SK-N-SH (cell line): ENCODE results near the gene SMAD3. TPM values are rescaled to one million over a fixed set of nuclear protein-coding genes. Genes with fewer than 3 reads are reported as not detected.

ENCODE experiments used
- CTCF ChIA-PET: fragments of 300-600, 350-600 bp; formaldehyde crosslinking; extraction: SDS; loops from one replicate; lab custom pipeline; 2021; lab: Yijun Ruan, JAX
- POLR2A ChIA-PET: fragments of 350-600 bp; sonication (Branson Sonifier 250); formaldehyde crosslinking; extraction: SDS; loops from one replicate; lab custom pipeline; 2020; ENCODE audit warnings: antibody characterized with exemption, inconsistent platforms; lab: Yijun Ruan, JAX
- DNase-seq: peaks from one replicate; pipeline ENCODE4 v3.0.0; 2012
- H2AFZ ChIP-seq: fragments of 200-600 bp; sonication (generic); 2 replicates; pipeline ENCODE4 v1.8.1; 2016; ENCODE audit warnings: antibody characterized with exemption, mild to moderate bottlenecking, low read depth
- H3F3A ChIP-seq: fragments of 200-600 bp; sonication (generic); replicated peaks from 2 replicates; pipeline ENCODE3; 2016; ENCODE audit warnings: antibody characterized with exemption, mild to moderate bottlenecking; ENCODE audit not compliant: insufficient read depth
- H3K27ac ChIP-seq, 2 experiments: fragments of 200-500 bp in 1 of 2; fragments of 200-600 bp in 1 of 2; sonication (Bioruptor generic) in 1 of 2; sonication (generic), shearing (Covaris generic) in 1 of 2; 2 replicates each; pipeline versions ENCODE4 v1.5.1 to v1.6.1; 2014 to 2016; ENCODE audit warnings: low read depth in 2 of 2, inconsistent platforms in 1 of 2, low read length in 1 of 2, mild to moderate bottlenecking in 1 of 2, mixed read lengths in 1 of 2
- H3K27me3 ChIP-seq: fragments of 200-600 bp; sonication (generic), shearing (Covaris generic); 2 replicates; pipeline ENCODE4 v1.6.1; 2016; ENCODE audit warnings: mixed run types; ENCODE audit not compliant: insufficient read depth
- H3K36me3 ChIP-seq, 2 experiments: fragments of 200-500 bp in 1 of 2; fragments of 200-600 bp in 1 of 2; sonication (Bioruptor generic) in 1 of 2; sonication (generic) in 1 of 2; replicated peaks in 1 of 2; 2 replicates each; pipeline versions ENCODE3 to v1.5.1; 2014 to 2016; ENCODE audit warnings: low read length in 1 of 2, mild to moderate bottlenecking in 1 of 2; ENCODE audit not compliant: insufficient read depth in 2 of 2, control insufficient read depth in 1 of 2
- H3K4me1 ChIP-seq, 2 experiments: fragments of 200-500 bp in 1 of 2; fragments of 200-600 bp in 1 of 2; sonication (Bioruptor generic) in 1 of 2; sonication (generic), shearing (Covaris generic) in 1 of 2; 2 replicates each; pipeline versions ENCODE4 v1.5.1 to v1.6.1; 2014 to 2016; ENCODE audit warnings: low read depth in 1 of 2, low read length in 1 of 2, mixed run types in 1 of 2; ENCODE audit not compliant: insufficient read depth in 2 of 2, control insufficient read depth in 1 of 2
- H3K4me2 ChIP-seq: fragments of 200-600 bp; sonication (generic), shearing (Covaris generic); 2 replicates; pipeline ENCODE4 v1.6.1; 2017; ENCODE audit warnings: mixed run types
- H3K4me3 ChIP-seq, 2 experiments: fragments of 200-500 bp in 1 of 2; fragments of 200-600 bp in 1 of 2; sonication (Bioruptor generic) in 1 of 2; sonication (generic), shearing (Covaris generic) in 1 of 2; 2 replicates each; pipeline versions ENCODE4 v1.5.1 to v1.8.1; 2014 to 2016; ENCODE audit warnings: low read depth in 2 of 2, inconsistent platforms in 1 of 2, low read length in 1 of 2, mild to moderate bottlenecking in 1 of 2, mixed read lengths in 1 of 2, moderate library complexity in 1 of 2
- H3K79me2 ChIP-seq: fragments of 200-600 bp; sonication (generic); 2 replicates; pipeline ENCODE4 v1.8.1; 2017; ENCODE audit warnings: mild to moderate bottlenecking; ENCODE audit not compliant: insufficient read depth
- H3K9ac ChIP-seq: fragments of 200-600 bp; sonication (generic); 2 replicates; pipeline ENCODE4 v1.6.1; 2017; ENCODE audit warnings: mixed run types
- H3K9me2 ChIP-seq: fragments of 200-600 bp; sonication (generic); 2 replicates; pipeline ENCODE4 v1.6.1; 2017; ENCODE audit warnings: mixed run types
- H3K9me3 ChIP-seq: fragments of 200-600 bp; sonication (generic); 2 replicates; pipeline ENCODE4 v1.6.1; 2017; ENCODE audit warnings: mixed run types, mild to moderate bottlenecking, moderate library complexity
- H4K20me1 ChIP-seq: fragments of 200-600 bp; sonication (generic); 2 replicates; pipeline ENCODE4 v1.6.1; 2017; ENCODE audit warnings: mild to moderate bottlenecking, mixed run types; ENCODE audit not compliant: insufficient read depth
- CTCF ChIP-seq: fragments of 200-600 bp; sonication (generic); IDR thresholded peaks from 2 replicates; pipeline ENCODE4 v1.6.1; 2017; ENCODE audit warnings: antibody characterized with exemption, mild to moderate bottlenecking, moderate library complexity
- ELF1 ChIP-seq: IDR thresholded peaks from 2 replicates; pipeline ENCODE4 v1.4.0; 2012
- EP300 ChIP-seq, 2 experiments: IDR thresholded peaks; 2 replicates each; pipeline versions ENCODE4 v1.4.0 to v1.6.1; 2012; ENCODE audit warnings: borderline replicate concordance in 1 of 2, low read depth in 1 of 2, low read length in 1 of 2
- EZH2phosphoT487 ChIP-seq: fragments of 200-600 bp; sonication (generic); IDR thresholded peaks from 2 replicates; pipeline ENCODE4 v1.6.1; 2017; ENCODE audit warnings: low read depth, mixed run types, mild to moderate bottlenecking, antibody characterized with exemption, moderate library complexity, borderline replicate concordance
- FOSL2 ChIP-seq: IDR thresholded peaks from 2 replicates; pipeline ENCODE4 v1.4.0; 2012; ENCODE audit warnings: low read depth, mild to moderate bottlenecking, moderate library complexity, borderline replicate concordance
- FOXJ3 ChIP-seq: sonication (generic); formaldehyde crosslinking; IDR thresholded peaks from 2 replicates; pipeline ENCODE4 v1.5.1; 2020; ENCODE audit warnings: mild to moderate bottlenecking, missing genetic modification reagents
- JUND ChIP-seq: IDR thresholded peaks from 2 replicates; pipeline ENCODE4 v1.4.0; 2012
- NFIC ChIP-seq: IDR thresholded peaks from 2 replicates; pipeline ENCODE4 v1.4.0; 2012; ENCODE audit warnings: borderline replicate concordance
- POLR2AphosphoS5 ChIP-seq: IDR thresholded peaks from 2 replicates; pipeline ENCODE4 v1.6.1; 2012; ENCODE audit warnings: low read depth, low read length
- RAD21 ChIP-seq: IDR thresholded peaks from 2 replicates; pipeline ENCODE4 v1.6.1; 2012; ENCODE audit warnings: mild to moderate bottlenecking, low read length
- REST ChIP-seq: IDR thresholded peaks from 2 replicates; pipeline ENCODE4 v1.6.1; 2012; ENCODE audit warnings: mild to moderate bottlenecking, low read depth, low read length, moderate library complexity
- RFX5 ChIP-seq: IDR thresholded peaks from 2 replicates; pipeline ENCODE4 v1.6.1; 2012; ENCODE audit warnings: mild to moderate bottlenecking, improper control_type of control experiment, low read length
- SIN3A ChIP-seq: IDR thresholded peaks from 2 replicates; pipeline ENCODE4 v1.6.1; 2012; ENCODE audit warnings: low read depth, mild to moderate bottlenecking, low read length, moderate library complexity, borderline replicate concordance
- SMC3 ChIP-seq: IDR thresholded peaks from 2 replicates; pipeline ENCODE4 v1.6.1; 2012; ENCODE audit warnings: low read depth, low read length, improper control_type of control experiment
- TAF1 ChIP-seq: IDR thresholded peaks from 2 replicates; pipeline ENCODE4 v1.6.1; 2012; ENCODE audit warnings: low read depth, mild to moderate bottlenecking, low read length, moderate library complexity, borderline replicate concordance
- TCF12 ChIP-seq: IDR thresholded peaks from 2 replicates; pipeline ENCODE4 v1.4.0; 2012
- TEAD4 ChIP-seq: IDR thresholded peaks from 2 replicates; pipeline ENCODE4 v1.4.0; 2012; ENCODE audit warnings: mild to moderate bottlenecking, borderline replicate concordance; ENCODE audit not compliant: insufficient read depth
- USF2 ChIP-seq: fragments of 150-350 bp; IDR thresholded peaks from 2 replicates; pipeline ENCODE4 v1.6.1; 2017; ENCODE audit warnings: antibody characterized with exemption, low read length, low read depth, borderline replicate concordance
- WGBS: methylation state at CpG from one replicate; pipeline ENCODE4 v1.1.6; 2017; ENCODE audit warnings: low lambda C conversion rate; 5-methylcytosine and 5-hydroxymethylcytosine counted together
- polyA plus RNA-seq, 3 experiments: library from polyadenylated mRNA; depleted of rRNA; stranded (reverse); fragments of >200 nt; gene quantifications; 2 replicates each; pipeline ENCODE4 v1.2.3, GENCODE V29; 2012
- TF ChIP-seq, protein P1 (sequence below): IDR thresholded peaks from 2 replicates; pipeline ENCODE4 v1.4.0; 2012; ENCODE audit warnings: low read depth

The SMAD3 gene
- polyA plus RNA-seq, 1 of the 3 experiments (the other 2 are of a cell fraction) = 19.5 TPM

- Histone ChIP-seq H4K20me1 (peaks cover 16% of the 10 kb centered on the region), H3K4me3 (no peak overlapping the region), H3K27ac (peak overlapping the region; percentile 43 to 57), H3K9me2 (no peaks in the 10 kb centered on the region), H3K27me3 (no peaks in the 10 kb centered on the region), H3K9me3 (no peaks in the 10 kb centered on the region), H3K36me3 (peaks cover 0 to 5% of the 10 kb centered on the region in 2 experiments), H3K4me1 (peaks cover 19 to 23% of the 10 kb centered on the region in 2 experiments; a peak in 3 of 4 replicates)
- ChIA-PET CTCF (no interaction called here), POLR2A (interaction anchor here (1.1 kb wide), 1 partner anchor 95 kb away, joined by 3 read pairs; no protein-coding TSS in a partner anchor)
- 85% methylated on average over 8 of the region's 8 CpGs for WGBS
- DNase-seq = no peak
- TF ChIP-seq RFX5 (no peak), REST (no peak), JUND (no peak), NFIC (no peak), POLR2AphosphoS5 (no peak), ELF1 (no peak), SMC3 (no peak), SIN3A (no peak), FOXJ3 (CRISPR knock-in tag) (no peak), RAD21 (no peak), EZH2phosphoT487 (no peak), USF2 (no peak), CTCF (no peak), TAF1 (no peak), TCF12 (no peak), FOSL2 (no peak), TEAD4 (no peak), EP300 (IDR thresholded peaks at IDR 0.05; ENCODE audit: borderline replicate concordance in 1 of 2, low read depth in 1 of 2, low read length in 1 of 2) (no peak)
- TF ChIP-seq, protein P1, sequence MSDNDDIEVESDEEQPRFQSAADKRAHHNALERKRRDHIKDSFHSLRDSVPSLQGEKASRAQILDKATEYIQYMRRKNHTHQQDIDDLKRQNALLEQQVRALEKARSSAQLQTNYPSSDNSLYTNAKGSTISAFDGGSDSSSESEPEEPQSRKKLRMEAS = no peak
- TF ChIP-seq, all 33 proteins: peak for 0
- H3K4me2 ChIP-seq = no peak overlapping the region
- peaks cover 23% of the 10 kb centered on the region for H3F3A ChIP-seq
- H3K9ac ChIP-seq = no peak overlapping the region
- H2AFZ ChIP-seq = no peak overlapping the region
- H3K79me2 ChIP-seq = peaks cover 97% of the 10 kb centered on the region
Measured at GRCh38 chr15:67098768-67099282, 33.4 kb downstream of the SMAD3 start.
